ENCODE data around the gene ERGIC1.
"Not testable (repeated sequence)": the region's sequence is repeated elsewhere in the genome, so short reads cannot be mapped to it uniquely, and the experiment has no call there.

Gene ERGIC1

DNA sequence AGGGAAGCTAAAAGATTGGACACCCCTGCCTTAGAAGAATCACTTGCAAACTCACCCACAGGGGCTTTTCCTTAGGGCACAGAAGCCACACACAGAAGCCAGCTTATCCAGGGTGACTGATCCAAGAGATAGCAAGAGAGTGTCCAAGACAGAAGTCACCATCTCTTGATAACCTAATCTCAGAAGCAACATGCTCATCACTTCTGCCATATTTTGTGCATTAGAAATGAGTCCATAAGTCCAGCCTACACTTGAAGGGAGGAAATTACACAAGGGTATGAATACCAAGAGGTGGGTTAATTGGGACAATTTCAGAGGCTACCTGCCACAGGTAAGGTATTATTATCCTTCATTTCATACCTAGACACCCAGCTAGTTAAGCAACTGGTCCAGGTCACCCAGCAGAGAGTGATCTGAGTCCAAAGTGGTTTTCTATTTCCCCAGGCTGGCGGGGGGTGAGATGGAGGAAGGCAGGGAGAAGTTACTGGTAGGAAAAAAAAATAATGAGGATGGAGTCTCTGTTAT lies 3.7 kb upstream of the ERGIC1 start:
- no peak for DNase-seq

DNA sequence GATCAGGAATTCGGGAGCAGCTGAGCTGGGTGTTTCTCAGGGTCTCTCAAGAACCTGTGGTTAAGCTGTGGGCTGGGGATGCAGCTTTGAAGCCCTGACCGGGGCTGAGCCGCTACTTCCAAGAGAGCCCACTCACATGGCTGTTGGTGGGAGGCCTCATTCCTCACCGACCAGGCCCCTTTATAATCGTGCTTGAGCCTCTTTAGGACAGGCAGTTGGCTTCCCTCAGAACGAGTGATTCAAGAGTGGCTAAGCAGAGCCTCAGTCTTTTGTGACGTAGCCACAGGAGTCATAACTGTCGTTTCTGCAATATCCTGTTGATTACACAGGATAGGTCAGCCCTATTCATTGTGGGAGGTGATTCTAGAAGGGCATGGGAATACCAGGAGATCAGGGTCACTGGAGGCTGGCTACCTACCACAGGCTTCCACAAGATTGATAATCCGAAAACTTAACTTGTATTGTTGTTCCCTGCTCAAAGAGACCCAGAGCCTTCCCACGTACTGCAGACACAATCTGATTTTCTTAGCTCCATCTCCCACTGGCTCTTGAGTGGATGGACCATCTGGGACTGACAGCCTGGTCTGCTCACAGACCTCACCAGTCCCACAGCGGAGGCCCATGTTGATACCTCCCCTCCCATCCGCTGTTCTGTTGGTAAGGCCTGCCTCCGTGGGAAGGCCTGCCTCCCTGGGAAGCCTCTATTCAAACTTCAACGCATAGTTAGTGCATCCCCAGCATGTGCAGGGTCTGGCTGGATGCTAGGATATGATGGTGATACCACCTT lies 3.0 kb upstream of the ERGIC1 start:
- DNase-seq = no peak

DNA sequence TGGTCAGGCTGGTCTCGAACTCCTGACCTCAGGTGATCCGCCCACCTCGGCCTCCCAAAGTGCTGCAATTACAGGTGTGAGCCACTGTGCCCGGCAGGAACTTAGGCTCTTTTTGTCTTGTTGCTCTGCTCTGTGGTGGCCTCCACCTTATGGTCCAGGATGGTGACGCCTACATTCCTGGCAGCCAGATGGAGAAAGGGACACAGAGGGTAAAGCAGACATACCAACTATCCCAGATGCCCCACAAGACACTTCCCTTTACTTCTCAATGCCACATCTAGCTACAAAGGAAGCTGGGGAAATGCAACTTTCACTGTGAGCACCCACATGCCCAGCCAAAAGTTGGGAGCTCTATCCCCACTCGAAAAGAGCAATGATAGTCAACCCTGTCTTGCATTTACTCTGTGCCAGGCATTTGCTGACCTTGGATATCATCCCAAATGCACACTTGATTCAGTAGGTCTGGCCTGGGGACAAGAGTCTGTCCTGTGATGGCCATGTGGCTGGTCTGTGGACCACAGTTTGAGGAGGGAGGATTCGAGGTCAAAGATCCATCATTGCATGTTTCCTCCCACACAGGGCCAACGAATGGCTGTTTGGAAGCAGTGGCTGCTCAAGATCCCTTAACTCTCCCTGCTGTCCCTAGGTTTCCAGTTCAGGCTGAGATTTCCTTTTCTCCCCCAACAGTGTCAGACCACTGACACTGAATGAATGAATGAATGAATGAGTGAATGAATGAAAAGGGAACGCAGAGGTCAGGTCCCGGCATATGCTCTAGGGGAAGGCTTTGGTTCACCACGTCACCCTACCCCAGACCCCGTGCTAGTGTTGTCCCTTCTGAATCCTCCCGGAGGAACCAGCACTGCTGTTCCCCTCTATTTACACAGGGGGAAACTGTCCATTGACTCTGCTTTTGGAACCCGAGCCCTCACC lies 1.4 kb upstream of the ERGIC1 start:
- no peak for DNase-seq

DNA sequence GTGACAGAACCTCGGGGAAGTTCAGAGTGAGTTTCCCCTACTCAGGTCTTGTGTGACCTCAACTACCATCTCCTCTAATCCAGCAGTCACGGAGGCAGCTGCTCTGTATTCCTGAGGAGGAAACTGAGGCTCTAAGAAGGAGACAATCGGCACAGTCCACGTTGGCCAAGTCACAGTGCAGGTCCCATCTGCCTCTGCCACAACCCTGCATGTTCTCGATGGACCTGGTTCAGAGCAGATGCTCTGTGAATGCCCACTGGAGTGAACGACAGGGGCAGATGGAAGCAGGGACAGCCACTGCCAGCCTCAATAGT lies 722 bp upstream of the ERGIC1 start:
- no peak for DNase-seq

DNA sequence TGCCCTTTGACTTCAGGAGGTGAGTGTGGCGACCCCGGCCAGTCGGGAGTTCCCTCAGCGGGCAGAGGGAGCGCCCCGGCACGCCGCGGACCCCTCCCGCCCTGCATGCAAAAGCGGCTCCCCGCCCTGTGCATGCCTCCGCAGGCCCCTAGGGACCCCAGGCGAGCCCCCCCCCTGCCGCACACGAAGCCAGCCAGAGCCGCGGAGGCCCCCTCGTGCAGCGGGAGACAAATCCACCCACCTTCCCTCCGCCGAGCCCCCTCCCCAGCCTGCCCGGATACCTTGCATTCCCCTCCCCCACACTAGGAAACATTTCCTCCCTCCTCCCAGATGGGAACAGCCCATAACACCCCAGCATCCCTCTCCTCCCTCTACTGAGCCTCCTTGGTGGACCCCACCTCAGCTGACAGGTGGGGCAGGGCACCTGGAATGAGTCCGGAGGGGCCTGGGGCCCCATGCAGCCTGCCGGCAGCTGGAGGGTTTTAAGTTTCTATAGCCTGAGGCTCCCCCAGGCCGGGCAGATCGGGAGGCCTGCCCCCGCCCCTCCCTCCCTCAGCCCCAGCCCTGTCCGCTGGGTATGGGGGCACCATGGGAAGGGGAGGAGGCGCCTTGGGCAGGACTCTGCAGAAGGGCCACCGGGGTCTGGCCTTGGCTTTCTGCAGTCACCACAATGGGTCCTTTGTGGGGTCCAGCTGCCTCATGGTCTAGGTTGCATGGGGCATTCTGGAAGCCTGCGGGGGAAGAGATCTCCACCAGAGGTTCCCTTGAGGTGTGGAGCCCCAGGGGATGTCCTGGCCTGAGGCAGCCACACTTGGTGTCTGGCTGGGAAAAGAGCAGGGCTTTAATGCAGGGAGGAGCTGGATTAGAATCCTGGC lies 601 bp downstream of the ERGIC1 start:
- DNase-seq = no peak

DNA sequence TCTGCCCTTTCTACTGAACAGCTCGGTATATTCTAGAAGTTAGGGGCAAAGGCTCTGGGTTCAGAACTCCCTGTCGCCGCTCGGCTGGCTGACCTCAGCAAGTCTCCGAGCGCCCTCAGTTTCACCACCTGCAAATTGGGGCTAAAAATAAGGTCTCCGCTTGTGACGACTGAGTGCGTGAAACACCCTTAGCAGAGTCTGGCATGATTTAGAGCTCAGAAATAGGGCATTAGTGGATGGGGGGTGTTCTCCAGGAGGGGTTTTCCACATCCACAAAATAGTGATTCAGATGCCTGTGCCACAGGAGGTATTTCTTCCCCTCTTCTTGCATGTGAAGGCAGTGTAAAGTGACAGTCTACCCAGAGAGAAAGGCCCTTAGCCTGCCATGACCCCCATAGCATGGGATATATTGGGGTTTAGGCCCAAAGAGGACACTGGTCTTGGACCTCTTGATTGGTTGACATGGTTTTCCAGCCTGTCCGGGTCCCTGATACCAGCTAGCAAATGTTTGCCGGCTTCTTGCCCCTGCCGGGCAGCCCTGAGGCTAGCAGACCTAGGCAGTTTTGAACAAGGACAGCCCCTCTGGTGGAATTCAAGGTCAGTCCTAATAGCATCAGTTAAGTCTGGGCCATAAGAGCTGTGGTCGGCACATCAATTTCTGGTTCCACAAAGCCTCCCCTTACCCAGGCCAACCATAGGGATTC lies 1.4 kb downstream of the ERGIC1 start:
- DNase-seq = no peak

DNA sequence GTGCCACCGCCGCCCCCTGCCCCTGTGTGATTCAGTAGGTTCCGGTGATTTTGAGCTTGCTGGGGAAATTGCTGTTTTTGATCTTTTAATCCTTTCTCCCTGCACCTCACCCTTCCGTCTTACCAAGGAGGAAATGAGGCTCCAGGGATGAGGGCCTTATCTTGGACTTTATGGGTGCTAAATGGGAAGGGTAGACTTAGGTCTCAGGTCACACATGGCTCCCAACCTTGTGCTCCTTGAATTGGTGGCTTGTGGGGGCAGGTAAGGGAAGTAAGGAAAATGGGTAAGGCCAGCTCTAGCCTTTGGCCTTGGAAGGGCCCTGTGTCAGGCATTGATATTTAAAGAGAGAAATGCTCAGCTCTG lies 1.9 kb downstream of the ERGIC1 start:
- no peak for DNase-seq

DNA sequence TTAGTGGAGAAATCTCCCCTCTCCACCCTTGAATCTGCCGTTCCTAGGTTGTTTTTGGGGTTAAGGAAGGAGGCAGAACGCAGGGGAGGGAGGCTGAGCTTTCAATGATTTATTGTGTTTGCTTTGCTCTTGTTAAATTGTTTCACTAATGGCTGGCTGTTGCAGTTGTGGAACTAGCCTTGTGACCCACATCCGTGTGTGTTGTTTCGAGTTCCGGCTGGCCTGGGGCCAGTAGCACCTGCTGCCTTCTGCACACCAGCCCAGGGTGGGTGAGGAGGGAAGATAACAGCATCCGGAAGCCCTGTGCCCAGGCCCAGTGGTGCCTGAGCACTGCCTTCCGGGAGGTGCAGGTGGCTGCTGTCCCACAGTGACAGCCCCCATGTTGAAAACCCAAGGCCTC lies 3.6 kb downstream of the ERGIC1 start:
- peak; percentile 15 for DNase-seq

DNA sequence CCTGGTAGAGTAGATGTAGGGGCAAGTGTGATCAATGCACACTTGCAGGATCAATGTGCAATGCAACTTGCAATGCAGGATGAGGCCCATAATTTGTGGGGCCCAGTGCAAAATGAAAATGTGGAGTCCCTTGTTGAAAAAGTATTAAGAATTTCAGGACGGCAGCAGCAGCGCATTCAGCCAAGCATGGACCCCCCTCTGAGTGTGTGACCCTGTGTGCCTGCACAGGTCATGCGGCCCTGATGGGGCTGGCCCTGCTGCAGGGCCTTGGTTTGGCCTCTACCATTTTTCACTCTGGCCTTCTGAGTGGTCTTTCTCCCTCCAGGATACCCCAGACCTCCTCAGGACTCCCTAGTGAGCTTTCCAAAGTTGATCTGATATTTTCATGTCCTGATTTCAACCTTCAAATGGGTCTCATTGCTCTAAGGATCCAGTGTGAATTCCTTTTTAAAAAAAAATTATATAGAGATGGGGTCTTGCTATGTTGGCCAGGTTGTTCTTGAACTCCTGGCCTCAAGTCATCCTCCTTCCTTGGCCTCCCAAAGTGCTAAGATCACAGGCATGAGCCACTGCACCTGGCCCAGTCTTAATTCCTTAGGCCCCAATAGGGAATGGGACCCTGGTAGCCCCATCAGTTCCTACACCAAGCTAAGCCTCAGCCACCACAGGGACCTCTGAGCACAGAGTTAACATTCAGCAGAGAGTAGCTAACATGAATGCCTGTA lies 4.3 kb downstream of the ERGIC1 start:
- DNase-seq = no peak

DNA sequence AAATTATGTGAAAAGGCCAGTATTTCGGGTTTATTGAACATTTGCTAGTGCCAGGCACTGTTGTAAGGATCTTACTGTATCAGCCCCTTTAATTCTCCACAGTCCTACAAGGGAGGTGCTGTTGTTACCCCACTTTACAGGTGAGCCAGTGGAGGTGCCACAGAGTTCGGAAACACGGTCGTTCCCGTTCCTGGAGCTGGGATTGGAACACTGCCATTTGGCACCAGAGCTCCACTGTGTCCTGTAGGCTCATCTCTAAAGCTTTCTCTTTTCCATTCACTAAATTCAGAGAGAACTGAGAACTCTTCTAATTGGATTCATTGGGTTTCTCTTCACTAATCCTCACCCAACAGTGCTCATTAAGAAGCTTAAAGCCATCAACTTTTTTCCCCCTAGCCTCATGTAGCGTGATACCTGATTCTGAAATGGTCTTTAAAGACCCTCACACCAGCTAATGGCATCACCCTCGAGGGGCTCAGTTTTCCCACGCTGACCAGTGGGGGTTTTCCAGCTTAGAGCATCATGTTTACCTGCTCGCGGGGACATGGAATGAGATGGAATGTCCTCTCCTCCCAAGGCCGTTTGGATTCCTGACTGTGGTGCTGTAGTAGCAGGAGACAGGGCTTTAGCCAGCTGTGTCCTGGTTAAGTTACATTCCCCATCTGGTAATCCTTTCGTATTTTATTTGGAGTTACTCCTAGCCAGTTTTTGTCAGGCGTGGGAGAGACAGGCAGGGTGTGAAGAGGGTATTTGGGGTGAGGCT lies 5.8 kb downstream of the ERGIC1 start:
- DNase-seq = no peak

DNA sequence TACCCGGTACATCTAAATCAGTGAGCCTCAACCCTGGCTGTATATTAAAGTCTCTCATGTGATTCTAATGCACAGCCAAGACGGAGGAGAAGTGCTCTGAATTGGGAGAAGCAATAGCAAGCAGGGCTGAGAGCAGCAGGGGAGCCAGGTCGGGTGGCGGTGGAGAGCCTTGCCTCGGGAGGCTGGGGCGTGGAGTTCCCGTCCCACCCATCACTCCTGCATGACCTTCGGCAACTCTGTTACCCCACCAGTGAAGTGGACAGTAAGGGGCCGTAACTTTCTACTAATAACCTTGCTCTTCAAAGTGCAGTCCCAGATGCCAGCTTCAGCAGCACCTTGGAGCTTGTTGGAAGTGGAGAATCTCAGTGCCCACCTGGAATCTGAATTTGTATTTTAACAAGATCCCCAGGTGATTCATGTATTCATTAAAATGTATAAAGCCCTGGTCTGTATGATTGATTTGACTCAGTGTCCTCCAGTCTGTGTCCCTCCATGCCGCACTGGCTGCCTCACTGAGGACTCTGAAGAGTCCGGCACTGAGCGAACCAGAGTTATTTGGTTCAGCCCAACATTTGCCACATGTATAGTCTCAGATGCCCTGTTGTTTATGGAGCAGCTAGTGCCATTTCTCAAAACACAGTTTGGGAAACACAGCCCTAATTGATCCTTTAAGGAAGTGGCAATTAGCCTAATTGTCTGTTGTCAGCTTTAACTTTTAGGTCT lies 6.5 kb downstream of the ERGIC1 start:
- DNase-seq = no peak

DNA sequence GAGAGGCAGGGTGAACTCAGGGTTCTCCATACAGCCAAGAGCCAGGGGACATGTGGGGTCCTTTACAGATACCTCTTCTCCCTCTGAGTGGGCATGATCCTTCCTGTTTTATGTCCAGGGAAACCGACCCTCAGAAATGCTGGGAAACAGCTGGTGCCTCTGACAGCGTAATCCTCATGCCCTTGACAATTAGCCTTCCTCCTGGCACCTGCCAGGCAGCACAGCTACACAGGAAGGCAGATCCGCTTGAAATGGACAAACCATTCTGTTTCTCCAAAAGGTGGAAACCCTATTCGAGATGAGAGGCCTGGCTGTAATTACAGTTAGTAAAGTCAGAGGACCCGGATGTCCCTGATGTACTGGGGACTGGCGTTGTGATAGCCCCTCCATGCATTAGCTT lies 7.2 kb downstream of the ERGIC1 start:
- DNase-seq = no peak

DNA sequence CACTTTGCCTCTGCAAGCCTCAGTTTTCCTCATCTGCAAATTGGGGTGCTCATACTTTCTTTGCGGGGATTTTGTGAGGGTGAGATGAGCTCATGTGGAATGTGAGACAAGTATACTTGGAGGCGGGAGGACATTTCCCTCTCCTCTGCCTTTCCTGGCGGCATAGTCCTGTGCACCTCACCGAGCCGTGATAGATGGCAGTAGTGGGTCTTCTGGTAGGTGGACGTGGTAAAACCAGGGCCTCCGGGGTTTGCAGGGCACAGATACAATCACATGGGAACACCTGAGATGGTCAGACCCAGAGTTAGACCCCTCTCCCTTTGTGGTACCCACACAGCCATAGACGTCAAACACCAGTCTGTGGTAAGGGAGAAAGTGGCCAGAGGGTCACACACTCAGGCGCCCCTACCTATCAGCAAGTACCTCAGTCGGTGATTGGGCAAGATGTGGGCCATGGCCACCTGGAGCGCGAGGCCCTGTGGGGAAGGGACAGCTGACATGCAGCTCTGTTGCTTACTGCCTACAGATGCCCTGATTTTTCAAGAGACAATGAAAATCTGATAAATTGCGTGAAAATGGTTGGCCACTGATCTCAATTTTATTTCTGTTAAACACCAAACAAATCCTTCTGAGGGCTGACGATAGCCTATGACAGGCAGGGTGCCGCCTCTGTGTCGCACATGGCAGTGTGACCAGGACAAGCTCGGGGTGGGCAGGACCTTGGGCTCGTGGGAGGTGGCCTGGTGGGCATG lies 9.9 kb downstream of the ERGIC1 start:
- DNase-seq = no peak

DNA sequence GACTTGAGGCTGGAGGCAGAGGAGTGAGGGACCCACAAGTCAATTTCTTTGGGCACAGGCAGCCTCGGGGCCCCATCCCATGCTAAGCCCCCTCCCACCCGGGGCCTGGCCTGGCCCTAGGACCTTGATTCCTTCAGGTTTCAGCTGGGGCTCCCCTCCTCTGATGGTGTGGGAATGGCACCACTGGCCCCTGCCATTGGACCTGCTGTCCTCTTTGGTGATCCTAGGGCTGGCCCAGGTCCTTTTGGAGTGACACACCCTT lies 10.5 kb downstream of the ERGIC1 start:
- DNase-seq = no peak

DNA sequence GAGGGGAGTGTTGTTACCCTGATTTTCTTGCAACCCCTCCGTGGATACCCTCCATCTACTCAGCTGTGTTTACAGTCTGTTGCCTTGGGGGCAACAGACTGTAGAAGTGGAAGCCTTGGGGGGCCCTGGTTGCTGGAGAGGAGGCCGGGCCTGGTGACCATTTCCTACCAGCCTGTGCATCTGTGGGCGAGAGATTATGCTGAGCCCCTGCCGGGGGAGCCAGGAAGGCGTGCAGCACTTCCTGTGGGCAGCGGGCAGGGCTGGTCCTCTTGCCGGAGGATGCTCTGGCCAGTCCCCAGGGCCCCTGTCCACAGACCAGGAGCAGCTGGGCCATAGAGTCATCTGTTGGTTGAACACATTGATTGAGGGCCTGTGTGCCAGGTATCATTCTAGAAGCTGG lies 11.1 kb downstream of the ERGIC1 start:
- DNase-seq = no peak

DNA sequence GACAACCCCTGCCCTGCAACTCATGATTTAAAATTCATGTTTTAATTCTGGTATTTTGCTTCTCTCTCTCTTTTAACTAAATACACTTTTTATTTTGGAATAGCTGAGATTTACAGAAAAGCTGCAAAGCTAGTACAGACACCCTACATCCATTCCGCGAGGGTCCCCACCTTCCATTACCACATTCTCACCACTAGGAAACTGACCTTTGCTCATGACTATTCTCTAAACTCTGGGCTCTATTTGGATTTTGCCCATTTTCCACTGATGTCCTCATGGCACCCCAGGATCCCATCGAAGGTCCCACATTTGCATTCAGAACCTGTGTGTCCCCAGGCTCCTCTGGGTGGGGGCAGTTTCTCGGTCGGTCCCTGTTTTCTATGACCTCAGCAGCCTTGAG lies 11.5 kb downstream of the ERGIC1 start:
- DNase-seq = no peak

DNA sequence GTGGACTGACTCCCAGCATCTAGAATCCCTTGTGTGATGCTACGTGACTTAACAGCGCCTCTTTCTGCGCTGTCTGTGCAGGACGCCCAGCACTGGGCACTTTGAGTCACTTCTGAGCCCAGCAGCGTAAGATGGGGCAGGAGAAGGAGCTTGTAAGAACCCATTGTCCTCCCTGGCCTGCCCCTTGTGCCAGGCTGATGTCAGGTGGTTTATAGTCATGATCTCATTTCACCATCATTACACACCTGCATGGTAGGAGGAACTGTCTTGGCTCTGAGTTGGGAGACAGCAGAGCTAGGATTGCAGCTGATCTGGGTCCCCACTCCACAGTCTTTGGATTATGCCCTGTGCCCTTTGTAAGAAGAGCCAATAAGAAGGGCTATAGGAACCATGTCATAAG lies 12.2 kb downstream of the ERGIC1 start:
- no peak for DNase-seq

DNA sequence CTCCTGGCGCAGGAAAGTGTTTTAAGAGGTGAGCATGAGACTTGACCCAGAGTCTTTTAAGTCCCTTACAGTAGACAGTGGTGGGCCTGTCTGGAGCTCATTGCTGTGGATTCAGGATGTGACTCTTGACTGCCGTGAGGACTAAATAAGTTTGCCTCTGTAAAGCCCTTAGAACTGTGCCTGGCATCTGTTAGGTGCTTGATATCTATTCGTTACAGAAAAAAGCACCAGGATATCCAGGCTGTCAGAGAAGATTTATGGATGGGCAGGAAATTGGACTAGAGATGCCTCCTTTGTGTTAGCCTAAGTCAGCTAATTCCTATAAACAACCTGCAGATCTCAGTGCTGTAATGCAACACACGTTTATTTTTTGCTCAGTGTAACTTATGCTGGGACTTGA lies 12.6 kb downstream of the ERGIC1 start:
- no peak for DNase-seq

DNA sequence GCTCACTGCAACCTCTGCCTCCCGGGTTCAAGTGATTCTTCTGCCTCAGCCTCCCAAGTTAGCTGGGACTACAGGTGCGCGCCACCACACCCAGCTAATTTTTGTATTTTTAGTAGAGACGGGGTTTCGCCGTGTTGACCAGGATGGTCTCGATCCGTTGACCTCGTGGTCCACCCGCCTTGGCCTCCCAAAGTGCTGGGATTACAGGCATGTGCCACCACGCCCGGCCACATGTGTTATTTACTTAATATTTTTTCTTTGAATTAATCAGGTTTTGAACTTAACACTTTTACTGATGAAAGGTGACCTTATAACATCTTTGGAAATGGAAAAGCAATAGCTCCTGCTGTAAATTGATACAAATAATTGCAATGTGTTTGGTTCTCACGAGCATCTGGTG lies 13.5 kb downstream of the ERGIC1 start:
- not testable (repeated sequence) for DNase-seq

DNA sequence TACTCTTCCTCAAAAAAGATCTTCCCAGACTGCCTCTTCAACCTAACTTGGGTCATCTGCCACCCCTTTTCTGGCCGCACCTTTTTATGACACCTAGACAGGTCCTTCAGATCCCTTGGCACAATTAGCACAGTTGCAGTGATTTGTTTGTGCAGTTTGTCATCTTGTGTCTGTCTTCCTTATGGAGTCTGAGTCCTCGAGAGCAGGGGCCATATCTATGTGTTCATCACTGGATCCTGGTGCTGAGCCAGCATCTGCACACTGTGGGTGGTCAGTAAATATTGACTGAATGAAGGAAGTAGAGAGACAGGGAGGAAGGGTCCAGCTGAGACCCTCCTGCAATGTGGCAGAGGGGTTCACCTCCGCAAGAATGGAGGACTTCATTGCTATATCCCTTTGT lies 14.4 kb downstream of the ERGIC1 start:
- no peak for DNase-seq

All from stimulated activated CD4-positive, alpha-beta T cell treated with anti-CD3 and anti-CD28 coated beads, Interleukin-4, amount 100 ng/mL, for 1 hour (primary cell).